ENCODE results near the gene MAPK8.

- TF ChIP-seq NR2C2 (CRISPR knock-in tag; IDR thresholded peaks at IDR 0.05), result no peak
- no peak for TF ChIP-seq SP1 (CRISPR knock-in tag; conservative IDR thresholded peaks at IDR 0.05)
- no peak for TF ChIP-seq ZNF121 (CRISPR knock-in tag; IDR thresholded peaks at IDR 0.05)
- TF ChIP-seq ESRRA (CRISPR knock-in tag; IDR thresholded peaks at IDR 0.05; ENCODE audit: borderline replicate concordance), result no peak
- TF ChIP-seq, protein P1, sequence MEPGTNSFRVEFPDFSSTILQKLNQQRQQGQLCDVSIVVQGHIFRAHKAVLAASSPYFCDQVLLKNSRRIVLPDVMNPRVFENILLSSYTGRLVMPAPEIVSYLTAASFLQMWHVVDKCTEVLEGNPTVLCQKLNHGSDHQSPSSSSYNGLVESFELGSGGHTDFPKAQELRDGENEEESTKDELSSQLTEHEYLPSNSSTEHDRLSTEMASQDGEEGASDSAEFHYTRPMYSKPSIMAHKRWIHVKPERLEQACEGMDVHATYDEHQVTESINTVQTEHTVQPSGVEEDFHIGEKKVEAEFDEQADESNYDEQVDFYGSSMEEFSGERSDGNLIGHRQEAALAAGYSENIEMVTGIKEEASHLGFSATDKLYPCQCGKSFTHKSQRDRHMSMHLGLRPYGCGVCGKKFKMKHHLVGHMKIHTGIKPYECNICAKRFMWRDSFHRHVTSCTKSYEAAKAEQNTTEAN (CRISPR knock-in tag; IDR thresholded peaks at IDR 0.05), result no peak
These were observed 84.0 kb downstream of the MAPK8 start for GRCh38 chr10:48390558-48390871.
